Hepatocyte (in vitro differentiated cells): ENCODE measurements around the gene POTEF. TPM values are rescaled to one million over a fixed set of nuclear protein-coding genes. Genes with fewer than 3 reads are reported as not detected.
A peak's percentile ranks its signal among the peaks of the same experiment; 100 is the strongest.
"Not testable (repeated sequence)": the region's sequence is repeated elsewhere in the genome, so short reads cannot be mapped to it uniquely, and the experiment has no call there.

ENCODE experiments used
- DNase-seq: peaks from one replicate; pipeline ENCODE4 v3.0.0-alpha.2; 2016; ENCODE audit warnings: low spot score
- H2AFZ ChIP-seq: fragments of 200-600 bp; sonication (generic); 2 replicates; pipeline ENCODE4 v1.6.0; 2016; ENCODE audit warnings: antibody characterized with exemption, mild to moderate bottlenecking
- H3K27ac ChIP-seq: fragments of 200-600 bp; sonication (generic); 2 replicates; pipeline ENCODE4 v1.5.1; 2016; ENCODE audit warnings: mild to moderate bottlenecking
- H3K27me3 ChIP-seq: fragments of 200-600 bp; sonication (generic); 2 replicates; pipeline ENCODE4 v1.6.1; 2016
- H3K36me3 ChIP-seq: fragments of 200-600 bp; sonication (generic); replicated peaks from 2 replicates; pipeline ENCODE4 v1.5.1; 2016; ENCODE audit warnings: low read depth; ENCODE audit not compliant: insufficient read depth
- H3K4me1 ChIP-seq: fragments of 200-600 bp; sonication (generic); 2 replicates; pipeline ENCODE4 v1.5.1; 2016; ENCODE audit warnings: mild to moderate bottlenecking, moderate library complexity; ENCODE audit not compliant: insufficient read depth
- H3K4me2 ChIP-seq: fragments of 200-600 bp; sonication (generic); 2 replicates; pipeline ENCODE4 v1.6.0; 2016
- H3K4me3 ChIP-seq: fragments of 200-600 bp; sonication (generic); 2 replicates; pipeline ENCODE4 v1.5.1; 2016; ENCODE audit warnings: mild to moderate bottlenecking
- H3K79me2 ChIP-seq: fragments of 200-600 bp; sonication (generic); 2 replicates; pipeline ENCODE4 v1.6.0; 2017; ENCODE audit warnings: mild to moderate bottlenecking
- H3K9me2 ChIP-seq: fragments of 200-600 bp; sonication (generic); replicated peaks from 2 replicates; pipeline ENCODE4 v1.6.0; 2017; ENCODE audit warnings: mild to moderate bottlenecking; ENCODE audit not compliant: insufficient read depth
- H3K9me3 ChIP-seq: fragments of 200-600 bp; sonication (generic); 2 replicates; pipeline ENCODE4 v1.5.1; 2016; ENCODE audit warnings: low read depth, mild to moderate bottlenecking
- H4K20me1 ChIP-seq: fragments of 200-600 bp; sonication (generic); 2 replicates; pipeline ENCODE4 v1.6.0; 2016; ENCODE audit warnings: mild to moderate bottlenecking; ENCODE audit not compliant: insufficient read depth, poor library complexity, severe bottlenecking
- CTCF ChIP-seq: fragments of 200-600 bp; sonication (generic); IDR thresholded peaks from 2 replicates; pipeline ENCODE4 v1.5.1; 2016; ENCODE audit warnings: antibody characterized with exemption, mild to moderate bottlenecking; ENCODE audit not compliant: poor library complexity
- EZH2 ChIP-seq: fragments of 200-600 bp; sonication (generic); IDR thresholded peaks from 2 replicates; pipeline ENCODE4 v1.6.1; 2016; ENCODE audit warnings: antibody characterized with exemption, mild to moderate bottlenecking, borderline replicate concordance
- EZH2phosphoT487 ChIP-seq: fragments of 200-600 bp; sonication (generic); IDR thresholded peaks from one replicate; pipeline ENCODE4 v1.6.1; 2018; ENCODE audit warnings: antibody characterized with exemption, mild to moderate bottlenecking, low read depth, moderate library complexity; ENCODE audit not compliant: unreplicated experiment, severe bottlenecking
- WGBS: methylation state at CpG from one replicate; pipeline ENCODE4 v1.1.6; 2016; ENCODE audit warnings: low lambda C conversion rate; ENCODE audit errors: missing lambda C conversion rate; 5-methylcytosine and 5-hydroxymethylcytosine counted together
- polyA plus RNA-seq: library from polyadenylated mRNA; unstranded; fragments of >200 nt; fragmentation: Nextera tagmentation; extraction: Ambion mirVana; gene quantifications from 2 replicates; pipeline ENCODE4 v1.2.1, GENCODE V29; 2016
- total RNA-seq: library from RNA; depleted of rRNA; stranded (reverse); fragments of >200 nt; gene quantifications from 2 replicates; pipeline ENCODE4 v1.2.3, GENCODE V29; 2014

The POTEF gene
- total and polyA plus RNA-seq, 2 experiments from 2014 or later, result 12.9 to 32.6 TPM

GRCh38 chr2:130152816-130153595 lies 24.0 kb upstream of the POTEF start:
- H3K4me3 ChIP-seq, result no peak overlapping the region
- H3K9me2 ChIP-seq, result no peaks in the 10 kb centered on the region
- H3K27ac ChIP-seq, result no peak overlapping the region
- no peaks in the 10 kb centered on the region for H3K36me3 ChIP-seq
- no peak for DNase-seq
- H3K4me1 ChIP-seq, result no peaks in the 10 kb centered on the region
- H3K79me2 ChIP-seq, result no peaks in the 10 kb centered on the region
- TF ChIP-seq EZH2phosphoT487 (no peak), EZH2 (no peak), CTCF (no peak)
- H3K27me3 ChIP-seq, result no peaks in the 10 kb centered on the region
- no peak overlapping the region for H3K4me2 ChIP-seq
- no peak overlapping the region for H2AFZ ChIP-seq
- H3K9me3 ChIP-seq, result no peaks in the 10 kb centered on the region
- WGBS, result 97% methylated on average over 24 of the region's 25 CpGs
- no peaks in the 10 kb centered on the region for H4K20me1 ChIP-seq

- H3K4me2 ChIP-seq, H3K27ac ChIP-seq, H2AFZ ChIP-seq, H3K9me3 ChIP-seq, H3K4me1 ChIP-seq, H3K79me2 ChIP-seq, DNase-seq, H3K9me2 ChIP-seq, H3K4me3 ChIP-seq, H3K27me3 ChIP-seq, H4K20me1 ChIP-seq, H3K36me3 ChIP-seq: not testable (repeated sequence)
- 96% methylated on average over 26 of the region's 27 CpGs for WGBS
These were observed 23.3 kb upstream of the POTEF start for GRCh38 chr2:130152136-130152815.

GRCh38 chr2:130151145-130151512 lies 22.1 kb upstream of the POTEF start:
- H3K79me2 ChIP-seq, H2AFZ ChIP-seq, H3K4me2 ChIP-seq, H3K27me3 ChIP-seq, H3K4me1 ChIP-seq, H3K36me3 ChIP-seq, DNase-seq, H3K4me3 ChIP-seq, H3K27ac ChIP-seq, H3K9me2 ChIP-seq, H4K20me1 ChIP-seq, H3K9me3 ChIP-seq: not testable (repeated sequence)
- WGBS, result 75% methylated on average over 5 of the region's 5 CpGs

GRCh38 chr2:130150181-130151144 lies 21.4 kb upstream of the POTEF start:
- no peak for TF ChIP-seq EZH2
- no peaks in the 10 kb centered on the region for H4K20me1 ChIP-seq
- no peaks in the 10 kb centered on the region for H3K9me2 ChIP-seq
- DNase-seq, result no peak
- no peaks in the 10 kb centered on the region for H3K27me3 ChIP-seq
- no peaks in the 10 kb centered on the region for H3K4me1 ChIP-seq
- H3K4me3 ChIP-seq, result no peak overlapping the region
- no peak overlapping the region for H2AFZ ChIP-seq
- WGBS, result 96% methylated on average over 23 of the region's 23 CpGs
- no peaks in the 10 kb centered on the region for H3K9me3 ChIP-seq
- H3K36me3 ChIP-seq, result no peaks in the 10 kb centered on the region
- H3K27ac ChIP-seq, result no peak overlapping the region
- H3K4me2 ChIP-seq, result no peak overlapping the region
- no peaks in the 10 kb centered on the region for H3K79me2 ChIP-seq

GRCh38 chr2:130148515-130148914 lies 19.5 kb upstream of the POTEF start:
- not testable (repeated sequence) for H3K4me2 ChIP-seq, H3K4me1 ChIP-seq, H3K9me3 ChIP-seq, H3K27ac ChIP-seq, H2AFZ ChIP-seq, H3K79me2 ChIP-seq, H4K20me1 ChIP-seq, DNase-seq, H3K36me3 ChIP-seq, H3K4me3 ChIP-seq, H3K27me3 ChIP-seq, H3K9me2 ChIP-seq
- WGBS, result 75% methylated on average over 6 of the region's 6 CpGs

GRCh38 chr2:130145006-130145414 lies 16.0 kb upstream of the POTEF start, which contains the start of gene CCDC74B:
Gene CCDC74B, minus strand, starts transcription at chr2:130145112. Its CDS starts 116 bp downstream, at chr2:130144996.
- H3K36me3 ChIP-seq, H3K79me2 ChIP-seq, H4K20me1 ChIP-seq, H3K27me3 ChIP-seq, H3K9me2 ChIP-seq, H3K9me3 ChIP-seq, H3K4me1 ChIP-seq: not testable (repeated sequence)
- WGBS, result 6% methylated on average over 27 of the region's 30 CpGs
- peak within 1 kb of the TSS; percentile 93 for H3K4me2 ChIP-seq
- H2AFZ ChIP-seq, result peak within 1 kb of the TSS; percentile 68
- DNase-seq, result peak; percentile 74
- peak within 1 kb of the TSS; percentile 16 for H3K27ac ChIP-seq
- H3K4me3 ChIP-seq, result peak within 1 kb of the TSS; percentile 61
